ENCODE data around the gene CHIC2.
"Not testable (repeated sequence)": the region's sequence is repeated elsewhere in the genome, so short reads cannot be mapped to it uniquely, and the experiment has no call there.

Gene CHIC2

GRCh38 chr4:54056360-54056759, 8.0 kb downstream of the CHIC2 start:
- DNase-seq = no peak

DNA sequence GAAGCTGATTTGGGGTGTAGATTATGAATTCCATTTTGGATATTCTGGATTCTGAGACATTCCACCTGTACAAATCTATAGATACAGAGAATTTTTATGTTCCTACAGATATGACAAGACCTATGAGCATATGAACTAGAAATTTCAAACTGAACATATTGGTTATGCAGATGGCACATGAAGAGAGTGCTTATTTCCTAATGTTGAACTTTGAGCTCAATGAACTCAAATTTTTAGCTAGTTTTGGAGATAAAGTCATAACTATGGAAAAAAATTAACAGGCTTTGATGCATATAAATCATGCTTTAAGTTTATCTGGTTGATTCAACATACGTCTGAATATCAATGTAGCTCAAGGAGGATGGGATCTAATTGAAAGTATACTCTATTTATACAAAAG, 8.9 kb downstream of the CHIC2 start:
- no peak for DNase-seq

GRCh38 chr4:54054501-54054900, 9.9 kb downstream of the CHIC2 start:
- DNase-seq = no peak

DNA sequence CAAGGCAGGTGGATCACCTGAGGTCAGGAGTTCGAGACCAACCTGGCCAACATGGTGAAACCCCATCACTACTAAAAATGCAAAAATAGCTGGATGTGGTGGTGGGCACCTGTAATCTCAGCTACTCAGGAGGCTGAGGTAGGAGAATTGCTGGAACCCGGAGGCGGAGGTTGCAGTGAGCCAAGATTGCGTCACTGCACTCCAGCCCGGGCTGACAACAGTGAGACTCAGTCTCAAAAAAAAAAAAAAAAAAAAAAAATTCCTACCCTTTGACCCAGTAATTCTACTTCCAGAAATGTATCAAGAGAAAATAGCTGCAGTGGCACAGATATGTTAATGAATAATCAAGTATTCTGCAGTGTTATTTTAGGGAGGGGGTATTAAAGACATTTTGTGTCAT, 11.1 kb downstream of the CHIC2 start:
- not testable (repeated sequence) for DNase-seq

DNA sequence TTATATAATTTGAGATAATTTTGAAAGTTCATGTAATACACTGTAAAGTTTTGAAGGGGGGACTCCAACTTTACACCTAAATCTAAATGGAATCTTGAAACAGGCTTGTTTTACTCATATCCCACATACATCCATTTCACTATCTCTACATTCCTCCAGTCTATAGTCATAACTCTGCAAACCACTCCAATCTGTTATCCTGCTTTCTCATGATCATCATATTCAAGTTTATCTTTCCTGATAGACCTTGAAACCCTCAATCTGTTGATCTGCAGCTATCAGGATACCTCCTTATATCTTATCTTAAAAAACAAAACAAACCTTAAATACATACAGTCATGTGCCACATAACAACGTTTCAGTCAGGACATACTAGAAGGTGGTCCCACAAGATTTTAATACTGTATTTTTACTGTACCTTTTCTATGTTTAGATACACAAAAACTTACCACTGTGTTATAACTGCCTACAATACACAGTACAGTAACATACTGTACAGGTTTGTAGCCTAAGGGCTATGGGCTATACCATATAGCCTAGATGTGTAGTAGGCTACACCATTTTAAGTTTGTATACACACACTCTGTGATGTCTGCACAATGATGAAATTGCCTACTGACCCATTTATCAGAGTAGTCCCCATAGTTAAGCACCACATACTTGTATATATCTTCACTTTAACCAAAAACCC, 14.0 kb downstream of the CHIC2 start:
- no peak for DNase-seq

GRCh38 chr4:54043630-54044029, 20.8 kb downstream of the CHIC2 start:
- DNase-seq = not testable (repeated sequence)

- DNase-seq = no peak
These were observed 22.5 kb downstream of the CHIC2 start for GRCh38 chr4:54041933-54042332.

DNA sequence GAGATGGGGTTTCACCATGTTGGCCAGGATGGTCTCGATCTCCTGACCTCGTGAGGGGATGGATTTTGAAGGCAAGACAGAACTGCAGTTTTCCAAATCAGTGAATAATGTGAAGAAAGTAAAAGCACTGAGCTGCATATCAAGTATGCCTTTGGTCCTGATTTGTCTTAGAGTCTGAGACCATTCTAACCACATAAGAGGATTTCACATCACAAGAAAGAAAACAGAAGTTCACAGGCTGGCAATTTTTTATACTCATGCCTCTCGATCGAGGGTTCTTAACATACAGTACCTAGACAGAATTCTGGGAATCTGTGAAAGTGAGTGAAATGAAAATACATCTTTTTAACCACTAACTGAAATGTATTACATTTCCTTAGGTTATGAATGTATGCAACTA, 23.3 kb downstream of the CHIC2 start:
- DNase-seq = no peak

GRCh38 chr4:54038056-54038455, 26.3 kb downstream of the CHIC2 start:
- DNase-seq = no peak

GRCh38 chr4:54036184-54036583, 28.2 kb downstream of the CHIC2 start:
- DNase-seq = no peak

GRCh38 chr4:54032558-54033135, 31.8 kb downstream of the CHIC2 start:
- no peak for DNase-seq

DNA sequence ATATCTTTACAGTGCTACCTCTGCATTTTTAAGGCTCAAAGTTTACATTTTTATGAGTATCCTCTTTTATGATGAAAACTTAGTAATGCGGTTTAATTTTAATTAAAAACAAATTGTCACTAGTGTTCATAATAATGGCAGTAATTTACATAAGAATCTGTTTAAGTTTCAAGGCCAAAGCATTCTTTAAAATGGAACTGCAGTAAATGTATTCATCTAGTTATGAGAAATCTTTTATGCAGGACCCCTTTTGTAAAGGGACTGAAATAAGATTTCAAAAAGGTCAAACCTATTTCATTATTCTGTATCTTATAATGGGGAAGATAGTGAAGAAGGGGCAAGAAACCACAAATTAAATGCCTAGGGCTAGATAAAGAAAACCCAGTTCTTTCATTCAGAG, 37.1 kb downstream of the CHIC2 start:
- no peak for DNase-seq

DNA sequence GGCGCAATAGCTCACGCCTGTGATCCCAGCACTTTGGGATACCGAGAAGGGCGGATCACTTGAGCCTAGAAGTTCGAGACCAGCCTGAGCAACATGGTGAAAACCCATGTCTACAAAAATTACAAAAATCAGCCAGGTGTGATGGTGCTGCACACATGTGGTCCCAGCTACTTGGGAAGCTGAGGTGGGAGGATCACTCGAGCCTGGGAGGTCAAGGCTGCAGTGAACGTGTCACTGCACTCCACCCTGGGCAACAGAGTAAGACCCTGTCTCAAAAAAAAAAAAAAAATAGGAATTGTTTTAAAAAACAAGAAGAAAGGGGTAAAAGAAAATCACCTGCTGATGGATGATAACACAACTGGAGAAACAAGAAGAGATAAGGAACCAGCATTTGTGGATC, 38.8 kb downstream of the CHIC2 start:
- no peak for DNase-seq

DNA sequence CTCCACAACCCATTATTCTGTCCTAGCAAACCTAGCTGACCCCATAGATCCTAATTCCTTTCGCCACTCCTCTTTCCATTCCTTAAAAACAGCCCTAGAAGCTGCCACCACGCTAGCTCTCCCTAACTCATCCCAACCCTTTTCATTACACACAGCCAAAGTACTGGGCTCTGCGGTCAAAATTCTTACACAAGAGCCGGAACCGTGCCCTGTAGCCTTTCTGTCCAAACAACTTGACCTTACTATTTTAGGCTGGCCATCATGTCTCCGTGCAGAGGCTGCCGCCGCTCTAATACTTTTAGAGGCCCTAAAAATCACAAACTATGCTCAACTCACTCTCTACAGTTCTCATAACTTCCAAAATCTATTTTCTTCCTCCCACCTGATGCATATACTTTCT, 41.4 kb downstream of the CHIC2 start:
- DNase-seq = not testable (repeated sequence)

GRCh38 chr4:54017974-54018373, 46.4 kb downstream of the CHIC2 start:
- DNase-seq = no peak

- DNase-seq = no peak
These were observed 47.1 kb downstream of the CHIC2 start for GRCh38 chr4:54017308-54017707.

GRCh38 chr4:54016504-54016903, 47.9 kb downstream of the CHIC2 start:
- DNase-seq = peak; percentile 1

DNA sequence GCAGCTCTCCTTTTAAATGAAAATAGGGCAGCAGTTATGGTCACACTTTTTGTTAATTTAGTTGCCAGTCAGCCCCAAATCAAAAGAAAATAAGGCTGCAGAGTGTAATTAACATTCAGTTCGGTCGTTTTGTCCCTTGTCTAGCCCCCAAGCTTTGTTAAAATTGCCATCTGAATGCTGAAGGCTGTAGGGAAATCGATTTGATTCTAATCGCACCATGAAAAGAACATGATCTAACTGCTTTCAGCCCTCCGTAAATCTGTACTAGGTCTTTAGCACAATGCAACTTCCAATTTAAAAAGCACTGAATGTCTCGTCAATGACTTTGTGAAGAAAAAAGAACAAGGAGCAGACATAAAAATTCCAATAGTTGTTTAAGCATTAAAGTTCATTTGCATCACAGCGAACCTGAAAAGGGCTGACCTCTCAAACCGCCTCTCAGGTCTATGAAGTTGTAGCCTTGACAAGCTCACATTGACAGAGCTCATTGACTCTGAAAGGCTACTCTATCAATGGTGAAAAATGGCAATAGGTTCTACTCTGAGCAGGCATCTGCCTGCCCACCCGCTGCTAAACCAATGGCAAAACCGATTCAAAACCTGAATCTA, 48.9 kb downstream of the CHIC2 start:
- DNase-seq = no peak

GRCh38 chr4:54014666-54015160, 49.7 kb downstream of the CHIC2 start:
- DNase-seq = no peak

DNA sequence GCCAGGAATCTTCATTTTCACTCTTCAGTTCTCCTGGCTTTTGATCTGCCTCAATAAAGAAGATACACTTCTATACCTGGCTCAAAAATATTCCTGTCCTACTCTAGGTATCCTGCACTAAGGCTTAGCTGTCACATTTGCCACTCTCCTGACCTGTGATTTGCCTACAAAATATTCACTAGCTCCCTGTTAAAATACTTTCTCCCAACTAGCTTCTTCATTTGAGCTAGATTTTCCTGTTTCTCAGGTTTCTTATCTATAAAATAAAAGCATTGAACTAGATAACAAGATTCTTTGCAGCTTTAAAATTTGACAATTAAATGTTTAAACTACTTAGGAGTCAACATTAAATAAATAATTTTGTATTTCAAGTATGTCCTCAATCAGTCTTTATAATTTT, 53.2 kb downstream of the CHIC2 start:
- no peak for DNase-seq

- peak; percentile 7 for DNase-seq
These were observed 57.6 kb downstream of the CHIC2 start for GRCh38 chr4:54006755-54007154.

- no peak for DNase-seq
These were observed 58.9 kb downstream of the CHIC2 start for GRCh38 chr4:54005475-54005874.

GRCh38 chr4:54004463-54004862, 59.9 kb downstream of the CHIC2 start:
- DNase-seq = no peak

DNA sequence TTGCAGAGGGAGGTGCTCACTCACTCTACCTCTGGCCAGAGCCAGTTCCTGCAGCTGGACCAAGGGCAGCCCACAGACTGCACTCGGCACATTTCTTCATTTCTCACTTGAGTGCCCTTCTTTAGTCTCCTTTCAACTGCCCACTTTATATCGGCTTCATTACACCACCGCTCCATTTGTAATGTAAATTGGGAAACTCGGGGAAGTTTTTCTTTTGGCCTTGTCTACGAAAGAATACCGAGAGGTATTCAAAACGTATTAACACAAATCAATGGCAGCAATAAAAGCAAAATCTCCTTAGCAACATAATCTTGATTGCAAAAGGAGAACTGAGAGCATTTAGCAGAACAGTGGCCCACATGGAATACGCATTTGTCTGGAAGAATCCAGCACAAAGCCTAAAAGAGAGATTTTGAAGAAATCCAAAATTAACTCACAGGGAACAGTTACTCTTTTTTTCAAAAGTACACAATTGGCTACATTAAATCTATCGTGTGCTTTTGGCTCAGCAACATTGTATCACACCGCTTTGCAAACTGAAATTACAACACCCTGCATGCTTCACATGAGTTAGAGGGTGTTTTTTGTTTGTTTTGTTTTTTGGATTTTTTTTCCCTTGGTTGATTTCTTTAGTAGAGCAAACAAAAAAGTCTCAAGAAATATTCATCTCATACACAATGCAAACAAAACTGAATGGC, 62.6 kb downstream of the CHIC2 start:
- DNase-seq = no peak

All from NCI-H748 treated with DMSO at 0.1 percent for 48 hours (cell line).